Cerebellar cortex (tissue), 1 donor: Measurements from ENCODE around the gene ANKRD16.
"Not testable (repeated sequence)": the region's sequence is repeated elsewhere in the genome, so short reads cannot be mapped to it uniquely, and the experiment has no call there.

Experiments used
- DNase-seq: peaks from one replicate; pipeline ENCODE4 v3.0.0-alpha.2; 2015; ENCODE audit warnings: low spot score

ANKRD16 gene

GRCh38 chr10:5833814-5834213 is 55.9 kb downstream of the ANKRD16 start:
- DNase-seq, result no peak

- DNase-seq, result no peak
Observed at GRCh38 chr10:5832946-5833345, 56.7 kb downstream of the ANKRD16 start.

GRCh38 chr10:5831446-5831782 is 58.3 kb downstream of the ANKRD16 start:
- no peak for DNase-seq

- DNase-seq, result no peak
Observed at GRCh38 chr10:5830629-5831445, 58.9 kb downstream of the ANKRD16 start.

GRCh38 chr10:5829267-5829666 is 60.4 kb downstream of the ANKRD16 start:
- DNase-seq, result no peak

GRCh38 chr10:5828725-5829124 is 61.0 kb downstream of the ANKRD16 start:
- no peak for DNase-seq

GRCh38 chr10:5827841-5828240 is 61.9 kb downstream of the ANKRD16 start:
- DNase-seq, result no peak

GRCh38 chr10:5826511-5826910 is 63.2 kb downstream of the ANKRD16 start:
- not testable (repeated sequence) for DNase-seq

GRCh38 chr10:5818894-5819293 is 70.8 kb downstream of the ANKRD16 start:
- no peak for DNase-seq

- no peak for DNase-seq
Observed at GRCh38 chr10:5818048-5818331, 71.7 kb downstream of the ANKRD16 start.

- DNase-seq, result no peak
Observed at GRCh38 chr10:5817322-5818047, 72.2 kb downstream of the ANKRD16 start.

GRCh38 chr10:5816170-5816569 is 73.5 kb downstream of the ANKRD16 start:
- DNase-seq, result no peak

GRCh38 chr10:5814110-5815107 is 75.3 kb downstream of the ANKRD16 start:
- DNase-seq, result no peak

GRCh38 chr10:5813341-5814109 is 76.2 kb downstream of the ANKRD16 start, which contains the start of gene GDI2:
TSS of gene GDI2 (minus strand) at chr10:5813434. CDS start at chr10:5813258, 176 bp downstream.
- peak; percentile 97 for DNase-seq

GRCh38 chr10:5813091-5813340 is 76.7 kb downstream of the ANKRD16 start:
- DNase-seq, result no peak

- peak; percentile 24 for DNase-seq
Observed at GRCh38 chr10:5812283-5813090, 77.2 kb downstream of the ANKRD16 start.
